Body of pancreas (tissue), 4 donors: ENCODE results near the gene TTC23L. TPM values are rescaled to one million over a fixed set of nuclear protein-coding genes. Genes with fewer than 3 reads are reported as not detected.

Experiments used
- ATAC-seq: fragments of 150-250 bp; one replicate; pipeline ENCODE4 v1.9.1; 2016
- DNase-seq, 4 donors: peaks; one replicate each; pipeline ENCODE4 v3.0.0-alpha.2; 2019
- H3K27ac ChIP-seq, 4 donors: fragments of 200-600 bp; sonication (generic); 1 replicate in 3 of 4; 2 replicates in 1 of 4; pipeline versions ENCODE4 v1.5.1 to v1.6.1; 2016 to 2019; ENCODE audit warnings: mild to moderate bottlenecking in 1 of 4, mixed read lengths in 1 of 4, moderate library complexity in 1 of 4
- H3K27me3 ChIP-seq, 2 donors: fragments of 200-600 bp; sonication (generic); one replicate each; pipeline ENCODE4 v1.6.0; 2016; ENCODE audit warnings: mild to moderate bottlenecking in 1 of 2
- H3K36me3 ChIP-seq, 2 donors: fragments of 200-600 bp; sonication (generic); replicated peaks in 1 of 2; 2 replicates each; pipeline ENCODE4 v1.5.1; 2016; ENCODE audit warnings: low read depth in 2 of 2; ENCODE audit not compliant: insufficient read depth in 1 of 2
- H3K4me1 ChIP-seq: fragments of 200-600 bp; sonication (generic); one replicate; pipeline ENCODE4 v1.6.0; 2016
- H3K4me3 ChIP-seq, 2 donors: fragments of 200-600 bp; sonication (generic); 1 replicate in 1 of 2; 2 replicates in 1 of 2; pipeline ENCODE4 v1.5.1; 2016 to 2019
- H3K9me3 ChIP-seq, 3 donors: fragments of 200-600 bp; sonication (generic); 1 replicate in 2 of 3; 2 replicates in 1 of 3; pipeline ENCODE4 v1.5.1; 2016
- POLR2A ChIP-seq, 3 donors: fragments of 450-650 bp; IDR thresholded peaks; one replicate each; pipeline ENCODE4 v1.6.1; 2016; ENCODE audit warnings: antibody characterized with exemption in 3 of 3, mild to moderate bottlenecking in 2 of 3
- WGBS, 2 donors: methylation state at CpG; one replicate each; pipeline ENCODE4 v1.1.5; 2017; 5-methylcytosine and 5-hydroxymethylcytosine counted together
- intact Hi-C: fragments of 100-400 bp; cut with DNase I; formaldehyde crosslinking; loops from one replicate; pipeline ENCODE4 v1.15.1; 2023
- total RNA-seq, 2 donors: library from RNA; depleted of rRNA; stranded (reverse); fragments of >200 nt; gene quantifications; one replicate each; pipeline ENCODE4 v1.1.0, GENCODE V29; 2016
- TF ChIP-seq, protein P1 (sequence below), 7 experiments: fragments of 450-650 bp in 4 of 7; fragments of 200-600 bp in 3 of 7; sonication (generic) in 3 of 7; IDR thresholded peaks; one replicate each; pipeline ENCODE4 v1.5.1; 2016 to 2019; ENCODE audit warnings: antibody characterized with exemption in 7 of 7

Gene TTC23L
- total RNA-seq, 2 donors from 2014 or later = 1.3 TPM; not detected in 1

DNA sequence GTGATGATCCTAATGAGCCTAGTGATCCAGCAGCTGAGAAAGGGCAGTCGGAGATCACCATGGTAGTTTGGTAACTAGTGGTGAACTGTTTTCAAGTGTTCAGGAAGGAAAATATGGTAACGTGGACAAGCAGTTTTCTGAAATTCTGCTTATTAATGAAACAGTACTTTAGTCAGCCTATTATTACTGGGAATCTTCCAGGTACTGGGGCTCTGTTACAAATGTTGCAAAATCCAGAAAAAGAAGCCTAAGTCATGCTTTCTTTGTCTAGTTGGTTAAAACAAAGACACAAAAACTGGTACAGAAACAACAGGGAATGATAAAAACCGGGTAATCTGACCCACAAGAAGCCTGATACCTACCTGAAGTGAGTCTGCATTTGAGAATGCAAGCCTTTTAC lies 18.2 kb downstream of the TTC23L start:
- 86 to 92% methylated on average over 3 of the region's 3 CpGs for WGBS, 2 donors
- intact Hi-C loops = no loop called here
- ATAC-seq (no peak), DNase-seq (no peak)
- no peaks in the 10 kb centered on the region for H3K4me1 ChIP-seq
- H3K9me3 ChIP-seq = no peaks in the 10 kb centered on the region
- TF ChIP-seq POLR2A (IDR thresholded peaks at IDR 0.05) = no peak
- TF ChIP-seq, protein P1, sequence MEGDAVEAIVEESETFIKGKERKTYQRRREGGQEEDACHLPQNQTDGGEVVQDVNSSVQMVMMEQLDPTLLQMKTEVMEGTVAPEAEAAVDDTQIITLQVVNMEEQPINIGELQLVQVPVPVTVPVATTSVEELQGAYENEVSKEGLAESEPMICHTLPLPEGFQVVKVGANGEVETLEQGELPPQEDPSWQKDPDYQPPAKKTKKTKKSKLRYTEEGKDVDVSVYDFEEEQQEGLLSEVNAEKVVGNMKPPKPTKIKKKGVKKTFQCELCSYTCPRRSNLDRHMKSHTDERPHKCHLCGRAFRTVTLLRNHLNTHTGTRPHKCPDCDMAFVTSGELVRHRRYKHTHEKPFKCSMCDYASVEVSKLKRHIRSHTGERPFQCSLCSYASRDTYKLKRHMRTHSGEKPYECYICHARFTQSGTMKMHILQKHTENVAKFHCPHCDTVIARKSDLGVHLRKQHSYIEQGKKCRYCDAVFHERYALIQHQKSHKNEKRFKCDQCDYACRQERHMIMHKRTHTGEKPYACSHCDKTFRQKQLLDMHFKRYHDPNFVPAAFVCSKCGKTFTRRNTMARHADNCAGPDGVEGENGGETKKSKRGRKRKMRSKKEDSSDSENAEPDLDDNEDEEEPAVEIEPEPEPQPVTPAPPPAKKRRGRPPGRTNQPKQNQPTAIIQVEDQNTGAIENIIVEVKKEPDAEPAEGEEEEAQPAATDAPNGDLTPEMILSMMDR (IDR thresholded peaks at IDR 0.05) = no peak
- H3K4me3 ChIP-seq = no peak overlapping the region
- H3K27me3 ChIP-seq = no peaks in the 10 kb centered on the region
- no peak overlapping the region for H3K27ac ChIP-seq
- no peaks in the 10 kb centered on the region for H3K36me3 ChIP-seq

DNA sequence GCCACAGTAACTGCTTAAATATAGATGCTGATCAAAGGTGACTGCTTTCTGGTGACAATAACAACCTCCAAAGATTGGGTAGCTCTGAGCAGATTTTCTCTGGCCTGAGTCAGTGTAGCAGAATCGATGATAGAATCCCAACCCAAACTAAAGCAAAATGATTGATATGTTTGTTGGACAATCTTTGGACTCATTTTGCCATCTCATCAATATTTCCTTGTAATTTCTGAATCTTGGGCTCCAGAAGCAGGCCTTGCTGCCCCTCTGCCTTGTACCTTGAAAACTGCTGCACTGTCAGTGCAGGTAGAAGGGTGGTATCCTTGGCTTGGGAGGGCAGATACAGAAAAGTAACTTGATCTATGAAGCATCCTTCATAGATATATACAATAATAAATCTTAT lies 18.9 kb downstream of the TTC23L start:
- H3K36me3 ChIP-seq = no peaks in the 10 kb centered on the region
- 80 to 81% methylated on average over 1 of the region's 1 CpG for WGBS, 2 donors
- H3K27ac ChIP-seq = no peak overlapping the region
- no peaks in the 10 kb centered on the region for H3K4me1 ChIP-seq
- TF ChIP-seq, protein P1 (IDR thresholded peaks at IDR 0.05) = no peak
- TF ChIP-seq POLR2A (IDR thresholded peaks at IDR 0.05) = no peak
- no peak overlapping the region for H3K4me3 ChIP-seq
- H3K27me3 ChIP-seq = no peaks in the 10 kb centered on the region
- intact Hi-C loops = no loop called here
- ATAC-seq (no peak), DNase-seq (no peak)
- H3K9me3 ChIP-seq = no peaks in the 10 kb centered on the region

DNA sequence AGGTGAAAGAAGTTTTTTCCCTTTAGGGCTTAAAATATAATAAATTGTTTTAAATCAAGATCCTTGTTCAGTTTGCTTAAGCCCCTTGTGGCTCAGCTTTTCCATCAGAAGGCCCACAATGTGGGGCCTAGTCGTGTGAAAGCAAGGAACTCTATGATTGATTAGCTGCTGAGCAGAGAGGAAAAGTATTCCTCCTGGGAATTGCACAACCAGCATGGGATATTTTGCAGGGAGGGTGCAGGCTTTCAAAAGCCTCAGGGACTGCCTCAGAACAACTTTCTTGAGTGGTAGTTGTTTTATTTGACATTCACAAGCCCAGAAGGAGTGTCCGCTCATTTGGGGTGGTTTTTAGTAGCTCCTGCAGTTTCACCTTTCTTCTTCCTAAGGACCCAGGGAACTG lies 19.8 kb downstream of the TTC23L start:
- Histone ChIP-seq H3K36me3 (no peaks in the 10 kb centered on the region), H3K9me3 (no peaks in the 10 kb centered on the region), H3K27me3 (no peaks in the 10 kb centered on the region), H3K4me3 (no peak overlapping the region), H3K27ac (no peak overlapping the region), H3K4me1 (no peaks in the 10 kb centered on the region)
- 49 to 52% methylated on average over 2 of the region's 2 CpGs for WGBS, 2 donors
- intact Hi-C loops = no loop called here
- DNase-seq = no peak
- no peak for ATAC-seq
- TF ChIP-seq, protein P1 (IDR thresholded peaks at IDR 0.05) = no peak

DNA sequence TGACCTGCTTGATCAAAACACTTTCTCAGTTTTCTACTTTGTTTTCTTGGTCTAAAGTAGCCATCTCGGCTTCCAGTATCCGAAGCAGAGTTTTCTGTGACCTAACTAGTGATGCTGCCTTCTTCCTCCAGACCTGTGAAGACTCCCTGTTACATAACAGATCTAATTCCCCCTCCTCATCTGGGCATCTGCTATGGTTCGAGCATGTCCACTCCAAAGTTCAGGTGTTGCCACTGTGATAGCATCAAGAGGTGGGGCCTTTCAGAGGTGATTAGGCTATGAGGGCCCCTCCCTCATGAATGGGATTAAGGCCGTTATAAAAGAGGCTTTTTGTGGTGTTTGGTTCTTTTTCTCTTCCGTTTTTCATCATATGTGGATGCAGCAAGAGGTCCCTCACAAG lies 20.3 kb downstream of the TTC23L start:
- ATAC-seq (no peak), DNase-seq (no peak)
- WGBS, 2 donors = 73 to 81% methylated on average over 5 of the region's 5 CpGs
- intact Hi-C loops = no loop called here
- H3K4me1 ChIP-seq = no peaks in the 10 kb centered on the region
- H3K36me3 ChIP-seq = no peaks in the 10 kb centered on the region
- TF ChIP-seq POLR2A (IDR thresholded peaks at IDR 0.05) = no peak
- TF ChIP-seq, protein P1 (IDR thresholded peaks at IDR 0.05) = no peak
- no peaks in the 10 kb centered on the region for H3K27me3 ChIP-seq
- H3K4me3 ChIP-seq = no peak overlapping the region
- H3K27ac ChIP-seq = no peak overlapping the region
- H3K9me3 ChIP-seq = no peaks in the 10 kb centered on the region

DNA sequence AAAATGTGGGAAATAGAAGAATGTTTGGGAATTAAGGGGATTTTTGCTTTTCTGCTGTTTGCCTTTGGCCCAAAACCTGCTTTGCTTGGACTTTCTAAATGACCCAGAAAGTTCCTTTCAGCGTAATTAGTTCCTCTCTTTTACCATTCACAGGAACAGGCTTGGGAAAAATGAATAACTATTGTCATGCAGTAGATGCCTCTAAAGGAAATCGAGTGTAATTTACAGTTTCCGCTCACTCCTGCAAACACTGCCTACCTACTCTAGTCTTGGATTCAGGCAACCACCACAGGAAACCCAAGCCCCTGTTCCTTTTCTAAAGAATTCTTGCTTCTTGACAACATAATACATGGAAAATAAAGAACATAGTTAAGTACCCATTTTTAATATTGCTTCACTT lies 25.0 kb downstream of the TTC23L start:
- intact Hi-C loops = no loop called here
- no peaks in the 10 kb centered on the region for H3K27me3 ChIP-seq
- no peak overlapping the region for H3K4me3 ChIP-seq
- H3K36me3 ChIP-seq = no peaks in the 10 kb centered on the region
- TF ChIP-seq POLR2A (IDR thresholded peaks at IDR 0.05) = no peak
- TF ChIP-seq, protein P1 (IDR thresholded peaks at IDR 0.05) = no peak
- ATAC-seq (no peak), DNase-seq (no peak)
- WGBS, 2 donors = 62 to 72% methylated on average over 3 of the region's 3 CpGs
- H3K9me3 ChIP-seq = no peaks in the 10 kb centered on the region
- no peak overlapping the region for H3K27ac ChIP-seq
- H3K4me1 ChIP-seq = no peaks in the 10 kb centered on the region
